Uterus (tissue), 4 donors: ENCODE results near the gene CACHD1. TPM values are rescaled to one million over a fixed set of nuclear protein-coding genes. Genes with fewer than 3 reads are reported as not detected.
"Not testable (repeated sequence)": the region's sequence is repeated elsewhere in the genome, so short reads cannot be mapped to it uniquely, and the experiment has no call there.

Source experiments
- DNase-seq, 2 donors: peaks; one replicate each; pipeline ENCODE4 v3.0.0-alpha.2; 2019 to 2020
- H3K27ac ChIP-seq, 2 donors: fragments of 200-600 bp; sonication (generic); 1 replicate in 1 of 2; 2 replicates in 1 of 2; pipeline ENCODE4 v1.5.1; 2016 to 2018
- H3K27me3 ChIP-seq, 2 donors: fragments of 200-600 bp; sonication (generic); one replicate each; pipeline ENCODE4 v1.5.1; 2018 to 2019; ENCODE audit warnings: control low read depth in 1 of 2
- H3K36me3 ChIP-seq, 2 donors: fragments of 200-600 bp; sonication (generic); one replicate each; pipeline ENCODE4 v1.5.1; 2019; ENCODE audit warnings: control low read depth in 1 of 2
- H3K4me1 ChIP-seq, 2 donors: fragments of 200-600 bp; sonication (generic); one replicate each; pipeline ENCODE4 v1.5.1; 2018 to 2019; ENCODE audit warnings: control low read depth in 1 of 2
- H3K4me3 ChIP-seq, 2 donors: fragments of 200-600 bp; sonication (generic); 1 replicate in 1 of 2; 2 replicates in 1 of 2; pipeline ENCODE4 v1.5.1; 2018 to 2019; ENCODE audit warnings: mild to moderate bottlenecking in 1 of 2
- H3K9me3 ChIP-seq, 2 donors: fragments of 200-600 bp; sonication (generic); one replicate each; pipeline ENCODE4 v1.5.1; 2019; ENCODE audit warnings: control low read depth in 1 of 2
- CTCF ChIP-seq, 4 experiments: fragments of 200-600 bp in 2 of 4; fragments of 450-650 bp in 2 of 4; sonication (generic) in 2 of 4; IDR thresholded peaks; one replicate each; pipeline ENCODE4 v1.5.1; 2016 to 2019; ENCODE audit warnings: antibody characterized with exemption in 4 of 4, mild to moderate bottlenecking in 2 of 4, moderate library complexity in 1 of 4
- POLR2A ChIP-seq, 2 donors: fragments of 450-650 bp; IDR thresholded peaks; one replicate each; pipeline ENCODE4 v1.6.1; 2016; ENCODE audit warnings: antibody characterized with exemption in 2 of 2, mild to moderate bottlenecking in 1 of 2, moderate library complexity in 1 of 2
- intact Hi-C: fragments of 100-400 bp; cut with DNase I; formaldehyde crosslinking; loops from one replicate; pipeline ENCODE4 v1.15.1; 2023; ENCODE audit warnings: low total_unique reads
- total RNA-seq, 4 donors: library from RNA; depleted of rRNA in 3 of 4; stranded (reverse); fragments of >200 nt in 3 of 4; gene quantifications; one replicate each; pipeline versions ENCODE4 v1.1.0 to v1.2.4, GENCODE V29; 2014 to 2023
- donor health status: DM: yes; HTN: yes; CAD: no.

The CACHD1 gene
- total RNA-seq, 4 donors from 2014 or later: 19.2 to 39.9 (median 28.8) TPM

DNA sequence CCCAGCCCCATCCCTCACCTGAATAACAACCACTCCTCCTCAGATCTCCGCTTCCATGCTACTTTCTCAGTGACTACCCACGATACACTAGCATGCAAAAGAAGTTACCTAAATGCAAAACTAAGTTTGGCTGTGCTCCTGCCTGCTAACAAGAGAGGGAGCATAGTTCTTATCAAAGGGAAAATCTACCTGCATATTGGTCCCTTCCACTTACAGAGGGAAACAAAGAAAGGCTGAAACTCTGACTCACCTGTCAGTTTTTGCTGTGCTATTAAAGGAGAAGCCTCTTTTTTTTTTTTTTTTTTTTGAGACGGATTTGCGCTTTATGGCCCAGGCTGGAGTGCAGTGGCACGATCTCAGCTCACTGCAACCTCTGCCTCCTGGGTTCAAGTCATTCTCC, 231.1 kb downstream of the CACHD1 start:
- TF ChIP-seq POLR2A (IDR thresholded peaks at IDR 0.05) (no peak), CTCF (IDR thresholded peaks at IDR 0.05) (no peak)
- Histone ChIP-seq H3K27me3 (no peaks in the 10 kb centered on the region), H3K9me3 (no peaks in the 10 kb centered on the region), H3K36me3 (no peaks in the 10 kb centered on the region), H3K4me1 (no peaks in the 10 kb centered on the region), H3K4me3 (no peak overlapping the region), H3K27ac (no peak overlapping the region)
- intact Hi-C loops: no loop called here
- no peak for DNase-seq

GRCh38 chr1:64701886-64702285, 232.0 kb downstream of the CACHD1 start:
- Histone ChIP-seq H3K4me3 (no peak overlapping the region), H3K27me3 (no peaks in the 10 kb centered on the region), H3K27ac (no peak overlapping the region), H3K4me1 (no peaks in the 10 kb centered on the region), H3K9me3 (no peaks in the 10 kb centered on the region), H3K36me3 (no peaks in the 10 kb centered on the region)
- no peak for DNase-seq
- intact Hi-C loops: no loop called here
- TF ChIP-seq CTCF (IDR thresholded peaks at IDR 0.05) (no peak), POLR2A (IDR thresholded peaks at IDR 0.05) (no peak)

- DNase-seq, intact Hi-C loops, H3K4me3 ChIP-seq, H3K9me3 ChIP-seq, H3K36me3 ChIP-seq, H3K27me3 ChIP-seq, H3K27ac ChIP-seq, H3K4me1 ChIP-seq: not testable (repeated sequence)
Measured at GRCh38 chr1:64702670-64703069, 232.7 kb downstream of the CACHD1 start.

DNA sequence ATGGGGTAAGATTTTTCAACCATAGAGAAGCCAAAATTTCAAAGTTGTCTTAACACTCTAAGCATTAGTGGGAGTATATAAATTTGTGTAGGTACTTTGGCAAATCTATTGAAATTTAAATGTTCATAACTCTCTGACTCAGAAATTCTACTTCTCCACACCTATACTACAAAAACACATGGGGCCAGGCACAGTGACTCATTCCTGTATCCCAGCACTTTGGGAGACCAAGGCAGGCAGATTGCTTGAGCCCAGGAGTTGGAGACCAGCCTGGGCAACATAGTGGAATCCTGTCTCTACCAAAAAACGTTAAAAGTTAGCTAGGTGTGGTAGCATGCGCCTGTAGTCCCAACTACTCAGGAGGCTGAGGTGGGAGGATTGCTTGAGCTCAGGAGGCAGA, 233.7 kb downstream of the CACHD1 start:
- no peaks in the 10 kb centered on the region for H3K9me3 ChIP-seq
- H3K4me3 ChIP-seq: no peak overlapping the region

DNA sequence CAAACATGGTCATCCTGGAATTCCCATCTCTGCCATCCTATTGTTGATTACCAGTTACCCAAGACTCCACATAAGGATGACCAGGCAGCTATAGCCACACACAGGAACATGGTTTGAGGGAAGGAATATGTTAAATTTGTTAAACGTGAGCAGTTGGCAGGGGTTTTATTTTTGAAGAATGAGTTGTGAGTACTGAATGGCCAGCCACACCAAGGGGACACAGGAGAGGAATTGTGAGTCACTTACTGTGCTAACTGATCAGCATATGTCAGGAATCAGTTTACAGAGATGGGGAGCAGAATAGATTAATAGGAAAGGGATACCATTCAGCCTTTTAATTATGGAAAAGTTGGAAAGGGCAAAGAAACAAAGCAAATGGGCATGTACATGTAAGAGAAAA, 235.7 kb downstream of the CACHD1 start:
- TF ChIP-seq POLR2A (IDR thresholded peaks at IDR 0.05): no peak
- no peak for TF ChIP-seq CTCF (IDR thresholded peaks at IDR 0.05)
- Histone ChIP-seq H3K4me1 (no peaks in the 10 kb centered on the region), H3K4me3 (no peak overlapping the region), H3K27me3 (no peaks in the 10 kb centered on the region), H3K27ac (no peak overlapping the region), H3K9me3 (no peaks in the 10 kb centered on the region), H3K36me3 (no peaks in the 10 kb centered on the region)
- intact Hi-C loops: no loop called here
- DNase-seq: no peak

More for the DNA sequence above, 233.7 kb downstream of the CACHD1 start:
- Histone ChIP-seq H3K4me1 (no peaks in the 10 kb centered on the region), H3K27ac (no peak overlapping the region), H3K27me3 (no peaks in the 10 kb centered on the region), H3K36me3 (no peaks in the 10 kb centered on the region)
- no peak for DNase-seq
- no peak for TF ChIP-seq CTCF (IDR thresholded peaks at IDR 0.05)
- TF ChIP-seq POLR2A (IDR thresholded peaks at IDR 0.05): no peak
- intact Hi-C loops: no loop called here

- intact Hi-C loops: no loop called here
- no peak overlapping the region for H3K4me3 ChIP-seq
- no peak overlapping the region for H3K27ac ChIP-seq
- H3K4me1 ChIP-seq: no peaks in the 10 kb centered on the region
- no peaks in the 10 kb centered on the region for H3K36me3 ChIP-seq
- TF ChIP-seq CTCF (IDR thresholded peaks at IDR 0.05) (no peak), POLR2A (IDR thresholded peaks at IDR 0.05) (no peak)
- no peak for DNase-seq
- H3K27me3 ChIP-seq: no peaks in the 10 kb centered on the region
- no peaks in the 10 kb centered on the region for H3K9me3 ChIP-seq
Measured at GRCh38 chr1:64711266-64711665, 241.3 kb downstream of the CACHD1 start.
